ENCODE data around the gene NDUFB4. TPM values are rescaled to one million over a fixed set of nuclear protein-coding genes. Genes with fewer than 3 reads are reported as not detected.

NDUFB4 gene
- total and polyA plus RNA-seq, 4 donors, result 28.4 to 269 (median 76.9) TPM

DNA sequence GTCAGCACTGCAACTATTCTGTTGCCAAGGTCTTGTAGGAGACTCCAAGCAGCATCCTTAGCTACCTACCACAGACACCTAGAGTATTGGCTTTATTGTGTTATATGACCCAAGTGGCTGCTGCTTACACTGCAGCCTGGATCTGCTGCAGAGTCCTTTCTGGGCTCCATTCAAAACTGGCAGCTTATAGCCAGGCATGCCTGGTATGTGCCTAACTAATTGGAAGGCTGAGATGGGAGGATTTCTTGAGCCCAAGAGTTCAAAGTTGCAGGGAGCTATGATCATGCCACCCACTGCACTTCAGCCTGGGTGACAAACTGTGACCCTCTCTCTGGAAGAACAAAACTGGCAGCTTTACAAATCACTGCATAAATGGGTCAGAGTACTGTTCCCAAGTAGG is 8.6 kb downstream of the NDUFB4 start:
- Histone ChIP-seq H3K9me3 (ENCODE audit: control insufficient read depth in 4 of 4, low read length in 3 of 4) (no peaks in the 10 kb centered on the region), H3K9ac (ENCODE audit: low read depth in 1 of 2, low read length in 2 of 2) (no peak overlapping the region), H3K4me1 (ENCODE audit: control insufficient read depth in 4 of 4, insufficient read depth in 4 of 4, low read length in 3 of 4) (no peaks in the 10 kb centered on the region), H3K4me3 (ENCODE audit: low read depth in 1 of 3, low read length in 3 of 3) (no peak overlapping the region), H3K27ac (ENCODE audit: low read depth in 1 of 2, low read length in 2 of 2) (no peak overlapping the region), H3K27me3 (ENCODE audit: control insufficient read depth in 4 of 4, insufficient read depth in 4 of 4, low read length in 3 of 4) (no peaks in the 10 kb centered on the region), H3K36me3 (ENCODE audit: control insufficient read depth in 4 of 4, insufficient read depth in 3 of 4, low read depth in 1 of 4, low read length in 3 of 4) (peaks cover 0 to 24% (median 20%) of the 10 kb centered on the region in 4 donors)
- DNase-seq (ENCODE audit: low spot score), result no peak
- TF ChIP-seq, protein P1, sequence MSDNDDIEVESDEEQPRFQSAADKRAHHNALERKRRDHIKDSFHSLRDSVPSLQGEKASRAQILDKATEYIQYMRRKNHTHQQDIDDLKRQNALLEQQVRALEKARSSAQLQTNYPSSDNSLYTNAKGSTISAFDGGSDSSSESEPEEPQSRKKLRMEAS (IDR thresholded peaks at IDR 0.05), result no peak
- TF ChIP-seq, protein P2, sequence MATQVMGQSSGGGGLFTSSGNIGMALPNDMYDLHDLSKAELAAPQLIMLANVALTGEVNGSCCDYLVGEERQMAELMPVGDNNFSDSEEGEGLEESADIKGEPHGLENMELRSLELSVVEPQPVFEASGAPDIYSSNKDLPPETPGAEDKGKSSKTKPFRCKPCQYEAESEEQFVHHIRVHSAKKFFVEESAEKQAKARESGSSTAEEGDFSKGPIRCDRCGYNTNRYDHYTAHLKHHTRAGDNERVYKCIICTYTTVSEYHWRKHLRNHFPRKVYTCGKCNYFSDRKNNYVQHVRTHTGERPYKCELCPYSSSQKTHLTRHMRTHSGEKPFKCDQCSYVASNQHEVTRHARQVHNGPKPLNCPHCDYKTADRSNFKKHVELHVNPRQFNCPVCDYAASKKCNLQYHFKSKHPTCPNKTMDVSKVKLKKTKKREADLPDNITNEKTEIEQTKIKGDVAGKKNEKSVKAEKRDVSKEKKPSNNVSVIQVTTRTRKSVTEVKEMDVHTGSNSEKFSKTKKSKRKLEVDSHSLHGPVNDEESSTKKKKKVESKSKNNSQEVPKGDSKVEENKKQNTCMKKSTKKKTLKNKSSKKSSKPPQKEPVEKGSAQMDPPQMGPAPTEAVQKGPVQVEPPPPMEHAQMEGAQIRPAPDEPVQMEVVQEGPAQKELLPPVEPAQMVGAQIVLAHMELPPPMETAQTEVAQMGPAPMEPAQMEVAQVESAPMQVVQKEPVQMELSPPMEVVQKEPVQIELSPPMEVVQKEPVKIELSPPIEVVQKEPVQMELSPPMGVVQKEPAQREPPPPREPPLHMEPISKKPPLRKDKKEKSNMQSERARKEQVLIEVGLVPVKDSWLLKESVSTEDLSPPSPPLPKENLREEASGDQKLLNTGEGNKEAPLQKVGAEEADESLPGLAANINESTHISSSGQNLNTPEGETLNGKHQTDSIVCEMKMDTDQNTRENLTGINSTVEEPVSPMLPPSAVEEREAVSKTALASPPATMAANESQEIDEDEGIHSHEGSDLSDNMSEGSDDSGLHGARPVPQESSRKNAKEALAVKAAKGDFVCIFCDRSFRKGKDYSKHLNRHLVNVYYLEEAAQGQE (IDR thresholded peaks at IDR 0.05), result no peak
- TF ChIP-seq RAD21 (IDR thresholded peaks at IDR 0.05) (no peak), JUND (IDR thresholded peaks at IDR 0.05) (no peak), NR2F2 (IDR thresholded peaks at IDR 0.05) (no peak), GABPA (IDR thresholded peaks at IDR 0.05 in 1 of 2, conservative IDR thresholded peaks at IDR 0.05 in 1 of 2) (no peak), EGR1 (IDR thresholded peaks at IDR 0.05; ENCODE audit: low read depth in 2 of 2) (no peak), HNF4A (conservative IDR thresholded peaks at IDR 0.05) (no peak)
- TF ChIP-seq, protein P3, sequence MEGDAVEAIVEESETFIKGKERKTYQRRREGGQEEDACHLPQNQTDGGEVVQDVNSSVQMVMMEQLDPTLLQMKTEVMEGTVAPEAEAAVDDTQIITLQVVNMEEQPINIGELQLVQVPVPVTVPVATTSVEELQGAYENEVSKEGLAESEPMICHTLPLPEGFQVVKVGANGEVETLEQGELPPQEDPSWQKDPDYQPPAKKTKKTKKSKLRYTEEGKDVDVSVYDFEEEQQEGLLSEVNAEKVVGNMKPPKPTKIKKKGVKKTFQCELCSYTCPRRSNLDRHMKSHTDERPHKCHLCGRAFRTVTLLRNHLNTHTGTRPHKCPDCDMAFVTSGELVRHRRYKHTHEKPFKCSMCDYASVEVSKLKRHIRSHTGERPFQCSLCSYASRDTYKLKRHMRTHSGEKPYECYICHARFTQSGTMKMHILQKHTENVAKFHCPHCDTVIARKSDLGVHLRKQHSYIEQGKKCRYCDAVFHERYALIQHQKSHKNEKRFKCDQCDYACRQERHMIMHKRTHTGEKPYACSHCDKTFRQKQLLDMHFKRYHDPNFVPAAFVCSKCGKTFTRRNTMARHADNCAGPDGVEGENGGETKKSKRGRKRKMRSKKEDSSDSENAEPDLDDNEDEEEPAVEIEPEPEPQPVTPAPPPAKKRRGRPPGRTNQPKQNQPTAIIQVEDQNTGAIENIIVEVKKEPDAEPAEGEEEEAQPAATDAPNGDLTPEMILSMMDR (IDR thresholded peaks at IDR 0.05; ENCODE audit: low read depth, low read length, missing input control), result no peak
- TF ChIP-seq, protein P4, sequence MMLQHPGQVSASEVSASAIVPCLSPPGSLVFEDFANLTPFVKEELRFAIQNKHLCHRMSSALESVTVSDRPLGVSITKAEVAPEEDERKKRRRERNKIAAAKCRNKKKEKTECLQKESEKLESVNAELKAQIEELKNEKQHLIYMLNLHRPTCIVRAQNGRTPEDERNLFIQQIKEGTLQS (IDR thresholded peaks at IDR 0.05), result no peak

DNA sequence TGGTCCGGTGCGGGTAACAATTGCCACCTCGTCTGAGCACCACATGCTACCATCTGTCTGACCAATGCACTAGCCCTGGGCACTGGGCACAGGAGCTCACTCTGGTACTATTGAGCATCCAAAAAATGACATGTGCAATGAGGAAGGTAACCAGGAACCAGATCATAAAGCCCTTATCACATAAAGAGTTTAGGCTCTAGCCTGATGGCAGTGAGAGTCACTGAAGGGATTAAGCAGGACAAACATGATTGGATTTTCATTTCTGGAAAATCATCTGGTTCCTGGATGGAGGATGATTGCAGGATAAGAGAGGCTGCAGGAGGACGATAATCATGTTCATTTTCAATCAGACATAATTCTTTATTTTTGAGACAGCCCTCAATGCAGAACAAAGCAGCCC is 12.4 kb downstream of the NDUFB4 start:
- Histone ChIP-seq H3K9ac (ENCODE audit: low read depth in 1 of 2, low read length in 2 of 2) (no peak overlapping the region), H3K36me3 (ENCODE audit: control insufficient read depth in 4 of 4, insufficient read depth in 3 of 4, low read depth in 1 of 4, low read length in 3 of 4) (no peaks in the 10 kb centered on the region), H3K4me3 (ENCODE audit: low read depth in 1 of 3, low read length in 3 of 3) (no peak overlapping the region), H3K27ac (ENCODE audit: low read depth in 1 of 2, low read length in 2 of 2) (no peak overlapping the region), H3K4me1 (ENCODE audit: control insufficient read depth in 4 of 4, insufficient read depth in 4 of 4, low read length in 3 of 4) (no peaks in the 10 kb centered on the region), H3K27me3 (ENCODE audit: control insufficient read depth in 4 of 4, insufficient read depth in 4 of 4, low read length in 3 of 4) (no peaks in the 10 kb centered on the region), H3K9me3 (ENCODE audit: control insufficient read depth in 4 of 4, low read length in 3 of 4) (no peaks in the 10 kb centered on the region)
- no peak for DNase-seq (ENCODE audit: low spot score)
- TF ChIP-seq NR2F2 (IDR thresholded peaks at IDR 0.05) (no peak), YY1 (IDR thresholded peaks at IDR 0.05) (no peak), RAD21 (IDR thresholded peaks at IDR 0.05) (no peak), TAF1 (conservative IDR thresholded peaks at IDR 0.05) (no peak), FOXA1 (IDR thresholded peaks at IDR 0.05) (no peak), SP1 (IDR thresholded peaks at IDR 0.05) (no peak)
- TF ChIP-seq, protein P4 (IDR thresholded peaks at IDR 0.05), result no peak
- 78% methylated on average over 4 of the region's 4 CpGs for WGBS

All from liver (tissue), 9 donors.